Activated T-cell treated with anti-CD3 and anti-CD28 coated beads, Interleukin-2, amount 50 U/mL, for 72 hours (primary cell): Measurements from ENCODE around the gene RAP1A. TPM values are rescaled to one million over a fixed set of nuclear protein-coding genes. Genes with fewer than 3 reads are reported as not detected.
"Not testable (repeated sequence)": the region's sequence is repeated elsewhere in the genome, so short reads cannot be mapped to it uniquely, and the experiment has no call there.

Experiments used
- ATAC-seq, 2 donors: fragments of 150-1000 bp; cut with Tn5 transposase; replicated peaks in 1 of 2; 2 replicates each; pipeline ENCODE4 v1.10.0; 2021; ENCODE audit warnings: moderate library complexity in 2 of 2, mild to moderate bottlenecking in 1 of 2
- DNase-seq, 2 donors: peaks; one replicate each; pipeline ENCODE4 v3.0.0; 2021 to 2022; ENCODE audit warnings: mixed read lengths in 1 of 2
- H3K27ac Mint-ChIP-seq: one replicate; pipeline ENCODE4 v1.8.0; 2022; ENCODE audit warnings: mild to moderate bottlenecking, moderate library complexity, mixed read lengths
- H3K27me3 Mint-ChIP-seq: one replicate; pipeline ENCODE4 v1.8.0; 2022; ENCODE audit warnings: low read depth, mixed read lengths
- H3K36me3 Mint-ChIP-seq, 2 donors: one replicate each; pipeline ENCODE4 v1.8.0; 2022; ENCODE audit warnings: mixed read lengths in 2 of 2, mild to moderate bottlenecking in 1 of 2; ENCODE audit not compliant: insufficient read depth in 2 of 2
- H3K4me1 Mint-ChIP-seq: one replicate; pipeline ENCODE4 v1.8.0; 2022; ENCODE audit warnings: low read depth, mixed read lengths
- H3K4me3 Mint-ChIP-seq, 2 donors: one replicate each; pipeline ENCODE4 v1.8.0; 2022; ENCODE audit warnings: mild to moderate bottlenecking in 2 of 2, mixed read lengths in 2 of 2, moderate library complexity in 2 of 2
- H3K9me3 Mint-ChIP-seq, 2 donors: one replicate each; pipeline ENCODE4 v1.8.0; 2022; ENCODE audit warnings: mixed read lengths in 2 of 2
- total RNA-seq, 2 donors: library from RNA; stranded (reverse); gene quantifications; one replicate each; pipeline ENCODE4 v1.2.3, GENCODE V29; 2022

RAP1A gene
- total RNA-seq, 2 donors from 2014 or later = 216 TPM

DNA sequence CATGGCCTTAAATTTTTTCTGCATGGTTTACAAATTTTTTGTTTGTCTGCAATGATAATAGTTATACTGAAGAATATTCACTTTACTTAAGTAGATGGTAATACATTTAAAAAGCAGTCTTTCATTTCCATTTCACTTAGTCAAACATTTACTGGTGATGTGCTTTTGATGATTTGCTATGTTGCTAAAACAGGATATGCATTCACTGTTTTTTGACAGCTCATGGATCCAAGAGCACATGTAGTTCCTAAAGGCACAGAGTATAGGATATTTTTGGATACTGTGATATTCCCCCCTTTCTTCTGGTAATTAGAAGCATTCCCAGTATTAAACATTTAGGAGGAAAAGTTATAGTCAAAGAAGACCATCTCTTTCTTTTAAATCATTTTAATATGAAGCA, 45.9 kb downstream of the RAP1A start:
- Mint-ChIP-seq H3K4me1 (peaks cover 72% of the 10 kb centered on the region), H3K27ac (no peak overlapping the region)
- no peak for DNase-seq

DNA sequence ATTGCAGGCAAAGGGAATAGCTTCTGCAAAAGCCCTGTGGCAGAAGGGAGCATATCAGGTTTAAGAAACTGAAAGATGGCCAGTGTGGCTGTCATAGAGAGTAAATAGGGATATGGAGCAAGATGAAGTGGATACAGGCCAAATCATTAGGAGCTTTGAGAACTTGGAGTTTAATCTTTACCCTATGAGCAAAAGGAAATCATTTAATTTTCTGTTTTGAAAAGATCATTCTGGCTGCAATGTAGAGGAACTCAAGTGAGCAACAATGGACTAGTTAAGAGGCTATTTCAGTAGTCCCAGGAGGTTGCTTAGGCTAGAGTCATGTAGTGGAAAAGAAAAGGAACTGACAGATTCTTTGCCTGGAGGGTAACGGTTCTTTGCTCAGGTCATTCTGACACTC, 47.2 kb downstream of the RAP1A start:
- peak overlapping the region; percentile 83 for H3K27ac Mint-ChIP-seq
- no peak for DNase-seq
- no peak for ATAC-seq
- peaks cover 73% of the 10 kb centered on the region for H3K4me1 Mint-ChIP-seq
- H3K27me3 Mint-ChIP-seq = no peaks in the 10 kb centered on the region
- no peaks in the 10 kb centered on the region for H3K9me3 Mint-ChIP-seq
- peaks cover 4 to 15% of the 10 kb centered on the region in 2 donors for H3K36me3 Mint-ChIP-seq
- no peak overlapping the region for H3K4me3 Mint-ChIP-seq

More for the DNA sequence above, 45.9 kb downstream of the RAP1A start:
- H3K36me3 Mint-ChIP-seq = peaks cover 4 to 15% of the 10 kb centered on the region in 2 donors
- no peaks in the 10 kb centered on the region for H3K9me3 Mint-ChIP-seq
- H3K27me3 Mint-ChIP-seq = no peaks in the 10 kb centered on the region
- no peak for ATAC-seq
- H3K4me3 Mint-ChIP-seq = no peak overlapping the region

DNA sequence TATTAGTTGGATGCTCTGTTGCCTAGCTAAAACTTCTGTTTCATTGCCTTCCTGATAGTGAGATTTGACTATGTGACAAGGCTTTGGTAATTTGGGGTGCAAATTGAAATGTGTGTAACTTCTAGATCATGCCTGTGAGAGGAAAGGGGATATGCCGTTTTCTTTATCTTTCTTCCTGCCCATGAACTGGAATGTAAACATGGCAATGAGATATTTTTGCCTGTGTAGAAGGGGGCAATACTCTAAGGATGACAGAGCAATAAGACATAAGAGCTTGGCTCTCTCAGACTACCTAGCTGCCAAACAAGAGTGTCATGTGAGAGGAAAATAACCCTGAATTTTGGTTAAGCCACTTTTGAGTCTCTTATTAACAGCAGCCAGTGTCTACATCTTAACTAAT, 49.7 kb downstream of the RAP1A start:
- DNase-seq (no peak), ATAC-seq (no peak)
- H3K4me1 Mint-ChIP-seq = peaks cover 63% of the 10 kb centered on the region
- H3K27me3 Mint-ChIP-seq = no peaks in the 10 kb centered on the region
- no peaks in the 10 kb centered on the region for H3K9me3 Mint-ChIP-seq
- peak overlapping the region; percentile 86 for H3K27ac Mint-ChIP-seq
- peaks cover 7 to 21% of the 10 kb centered on the region in 2 donors for H3K36me3 Mint-ChIP-seq
- H3K4me3 Mint-ChIP-seq = no peak overlapping the region

DNA sequence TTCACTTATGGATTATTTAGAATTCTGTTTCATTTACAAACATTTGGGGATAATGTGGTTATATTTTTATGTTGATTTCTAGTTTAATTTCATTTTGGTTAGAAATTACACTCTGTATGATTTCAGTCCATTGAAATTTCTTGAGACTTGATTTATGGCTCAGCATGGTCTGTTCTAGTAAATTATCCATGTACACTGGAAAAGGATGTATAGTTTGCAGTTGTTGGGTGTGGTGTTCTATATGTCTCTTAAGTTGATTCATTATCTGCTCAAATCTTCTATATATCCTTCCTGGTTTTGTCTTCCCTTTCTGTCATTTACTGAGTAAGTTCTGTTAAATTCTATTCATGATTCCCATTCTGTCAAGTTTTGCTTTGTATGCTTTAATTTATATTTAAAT, 52.3 kb downstream of the RAP1A start:
- Mint-ChIP-seq H3K27ac (peak overlapping the region; percentile 24), H3K36me3 (peaks cover 16 to 35% of the 10 kb centered on the region in 2 donors), H3K27me3 (no peaks in the 10 kb centered on the region), H3K9me3 (peaks cover 5 to 6% of the 10 kb centered on the region in 2 donors), H3K4me1 (peaks cover 54% of the 10 kb centered on the region), H3K4me3 (no peak overlapping the region)
- ATAC-seq (no peak), DNase-seq (no peak)

DNA sequence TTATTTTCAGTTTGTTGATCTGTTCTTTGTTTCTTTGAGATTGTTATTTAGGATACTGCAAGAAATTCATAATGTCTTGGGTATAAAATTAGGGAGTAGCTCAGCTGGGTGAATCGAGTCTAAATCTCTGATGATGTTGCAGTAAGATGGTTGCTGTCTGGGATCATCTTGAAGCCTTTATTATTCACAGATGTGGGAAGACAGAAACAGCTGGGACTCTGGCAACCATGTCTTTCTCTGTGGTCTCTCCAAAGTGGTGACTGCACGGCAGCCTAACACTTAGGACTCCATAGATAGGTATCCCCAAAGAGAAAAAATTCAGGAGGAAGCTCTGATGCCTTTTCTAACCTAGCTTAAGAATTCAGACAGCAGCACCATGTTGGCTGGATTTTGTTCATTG, 52.7 kb downstream of the RAP1A start:
- DNase-seq (no peak), ATAC-seq (no peak)
- peaks cover 5 to 6% of the 10 kb centered on the region in 2 donors for H3K9me3 Mint-ChIP-seq
- H3K27me3 Mint-ChIP-seq = no peaks in the 10 kb centered on the region
- H3K4me3 Mint-ChIP-seq = no peak overlapping the region
- peaks cover 57% of the 10 kb centered on the region for H3K4me1 Mint-ChIP-seq
- H3K27ac Mint-ChIP-seq = peak overlapping the region; percentile 14
- H3K36me3 Mint-ChIP-seq = peaks cover 17 to 38% of the 10 kb centered on the region in 2 donors

DNA sequence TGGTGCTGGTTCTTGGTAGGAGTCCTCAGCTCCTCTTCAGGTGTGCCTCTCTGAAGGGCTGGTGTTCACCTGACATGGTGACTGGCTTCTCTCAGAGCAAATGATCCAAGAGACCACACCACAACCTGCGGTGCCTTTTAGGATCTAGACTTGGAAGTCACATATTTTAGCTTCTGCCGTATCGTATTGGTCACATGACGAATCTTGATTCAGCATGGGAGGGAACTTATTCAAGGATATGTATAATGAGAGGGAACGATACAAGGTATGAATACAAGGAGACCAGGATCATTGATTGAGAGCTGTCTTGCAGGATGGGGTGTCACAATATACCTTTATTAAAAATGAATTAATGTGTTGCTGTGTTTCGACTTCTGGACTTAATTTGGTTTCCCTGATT, 58.0 kb downstream of the RAP1A start:
- H3K9me3 Mint-ChIP-seq = peaks cover 18 to 19% of the 10 kb centered on the region in 2 donors
- H3K27me3 Mint-ChIP-seq = no peaks in the 10 kb centered on the region
- H3K4me3 Mint-ChIP-seq = no peak overlapping the region
- ATAC-seq = no peak
- peak overlapping the region; percentile 69 for H3K27ac Mint-ChIP-seq
- no peak for DNase-seq
- peaks cover 54% of the 10 kb centered on the region for H3K4me1 Mint-ChIP-seq
- H3K36me3 Mint-ChIP-seq = peaks cover 43 to 78% of the 10 kb centered on the region in 2 donors

DNA sequence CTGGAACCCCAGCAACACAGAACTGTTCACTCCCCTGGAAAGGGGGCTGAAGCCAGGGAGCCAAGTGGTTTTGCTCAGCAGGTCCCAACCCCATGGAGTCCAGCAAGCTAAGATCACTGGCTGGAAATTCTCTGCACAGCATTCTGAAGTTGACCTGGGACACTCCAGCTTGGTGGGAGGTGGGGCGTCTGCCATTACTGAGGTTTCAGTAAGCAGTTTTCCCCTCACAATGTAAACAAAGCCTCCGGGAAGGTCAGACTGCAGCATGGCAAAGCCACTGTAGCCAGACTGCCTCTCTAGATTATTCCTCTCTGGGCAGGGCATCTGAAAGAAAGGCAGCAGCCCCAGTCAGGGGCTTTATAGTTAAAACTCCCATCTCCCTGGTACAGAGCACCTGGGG, 60.0 kb downstream of the RAP1A start:
- Mint-ChIP-seq H3K27me3 (no peaks in the 10 kb centered on the region), H3K4me1 (peaks cover 54% of the 10 kb centered on the region), H3K9me3 (peaks cover 28 to 29% of the 10 kb centered on the region in 2 donors), H3K4me3 (no peak overlapping the region), H3K36me3 (peaks cover 51 to 89% of the 10 kb centered on the region in 2 donors), H3K27ac (no peak overlapping the region)
- no peak for ATAC-seq
- no peak for DNase-seq

DNA sequence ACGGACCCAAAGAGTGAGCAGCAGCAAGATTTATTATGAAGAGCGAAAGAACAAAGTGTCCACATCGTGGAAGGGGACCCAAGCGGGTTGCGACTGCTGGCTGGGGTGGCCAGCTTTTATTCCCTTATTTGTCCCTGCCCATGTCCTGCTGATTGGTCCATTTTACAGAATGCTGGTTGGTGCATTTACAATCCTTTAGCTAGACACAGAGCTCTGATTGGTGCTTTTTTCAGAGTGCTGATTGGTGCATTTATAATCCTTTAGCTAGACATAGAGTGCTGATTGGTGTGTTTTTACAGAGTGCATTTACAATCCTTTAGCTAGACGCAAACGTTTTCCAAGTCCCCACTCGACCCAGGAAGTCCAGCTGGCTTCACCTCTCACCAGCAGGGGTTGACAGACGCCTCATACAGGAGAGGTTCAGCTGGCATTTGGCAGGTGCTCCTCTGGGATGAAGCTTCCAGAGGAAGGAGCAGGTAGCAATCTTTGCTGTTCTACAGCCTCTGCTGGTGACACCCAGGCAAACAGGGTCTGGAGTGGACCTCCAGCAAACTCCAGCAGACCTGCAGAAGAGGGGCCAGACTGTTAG, 60.7 kb downstream of the RAP1A start:
- not testable (repeated sequence) for ATAC-seq, H3K27ac Mint-ChIP-seq, H3K27me3 Mint-ChIP-seq, DNase-seq, H3K4me3 Mint-ChIP-seq
- Mint-ChIP-seq H3K4me1 (peaks cover 54% of the 10 kb centered on the region), H3K9me3 (peaks cover 27 to 33% of the 10 kb centered on the region in 2 donors), H3K36me3 (peaks cover 52 to 92% of the 10 kb centered on the region in 2 donors)

DNA sequence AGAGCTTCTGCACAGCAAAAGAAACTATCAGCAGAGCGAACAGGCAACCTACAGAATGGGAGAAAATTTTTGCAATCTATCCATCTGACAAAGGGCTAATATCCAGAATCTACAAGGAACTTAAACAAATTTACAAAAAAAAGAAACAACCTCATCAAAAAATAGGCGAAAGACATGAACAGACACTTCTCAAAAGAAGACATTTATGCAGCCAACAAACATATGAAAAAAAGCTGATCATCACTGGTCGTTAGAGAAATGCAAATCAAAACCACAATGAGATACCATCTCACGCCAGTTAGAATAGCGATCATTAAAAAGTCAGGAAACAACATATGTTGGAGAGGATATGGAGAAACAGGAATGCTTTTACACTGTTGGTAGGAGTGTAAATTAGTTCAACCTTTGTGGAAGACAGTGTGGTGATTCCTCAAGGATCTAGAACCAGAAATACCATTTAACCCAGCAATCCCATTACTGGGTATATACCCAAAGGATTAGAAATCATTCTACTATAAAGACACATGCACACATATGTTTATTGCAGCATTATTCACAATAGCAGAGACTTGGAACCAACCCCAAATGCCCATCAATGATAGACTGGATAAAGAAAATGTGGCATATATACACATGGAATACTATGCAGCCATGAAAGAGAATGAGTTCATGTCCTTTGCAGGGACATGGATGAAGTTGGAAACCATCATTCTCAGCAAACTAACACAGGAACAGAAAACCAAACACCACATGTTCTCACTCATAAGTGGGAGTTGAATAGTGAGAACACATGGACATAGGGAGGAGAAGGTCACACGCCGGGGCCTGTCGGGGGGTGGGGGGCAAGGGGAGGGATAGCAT, 65.9 kb downstream of the RAP1A start:
- Mint-ChIP-seq H3K9me3 (peaks cover 24 to 28% of the 10 kb centered on the region in 2 donors), H3K27ac (peak overlapping the region; percentile 64), H3K4me1 (peaks cover 41% of the 10 kb centered on the region), H3K36me3 (peaks cover 27 to 65% of the 10 kb centered on the region in 2 donors)
- not testable (repeated sequence) for ATAC-seq, H3K27me3 Mint-ChIP-seq, DNase-seq, H3K4me3 Mint-ChIP-seq

DNA sequence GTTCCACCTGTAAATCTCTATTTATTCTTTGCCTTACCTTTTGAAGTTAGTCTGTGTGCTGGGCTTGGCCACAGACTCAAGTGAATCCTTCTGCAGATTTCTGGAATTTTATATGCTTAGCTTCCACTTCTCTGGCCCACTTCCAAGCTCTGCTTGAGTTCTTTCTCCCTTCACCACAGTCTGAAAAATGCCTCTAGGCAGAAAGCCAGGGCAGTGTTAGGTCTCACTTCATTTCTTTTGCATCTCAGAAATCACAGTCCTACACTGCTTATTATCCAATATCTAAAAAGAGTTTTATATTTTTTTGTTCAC, 70.7 kb downstream of the RAP1A start:
- Mint-ChIP-seq H3K4me3 (no peak overlapping the region), H3K27me3 (no peaks in the 10 kb centered on the region), H3K27ac (peak overlapping the region; percentile 76), H3K9me3 (peaks cover 2% of the 10 kb centered on the region in 2 donors), H3K4me1 (peaks cover 35% of the 10 kb centered on the region), H3K36me3 (peaks cover 8 to 43% of the 10 kb centered on the region in 2 donors)
- ATAC-seq (no peak), DNase-seq (no peak)

DNA sequence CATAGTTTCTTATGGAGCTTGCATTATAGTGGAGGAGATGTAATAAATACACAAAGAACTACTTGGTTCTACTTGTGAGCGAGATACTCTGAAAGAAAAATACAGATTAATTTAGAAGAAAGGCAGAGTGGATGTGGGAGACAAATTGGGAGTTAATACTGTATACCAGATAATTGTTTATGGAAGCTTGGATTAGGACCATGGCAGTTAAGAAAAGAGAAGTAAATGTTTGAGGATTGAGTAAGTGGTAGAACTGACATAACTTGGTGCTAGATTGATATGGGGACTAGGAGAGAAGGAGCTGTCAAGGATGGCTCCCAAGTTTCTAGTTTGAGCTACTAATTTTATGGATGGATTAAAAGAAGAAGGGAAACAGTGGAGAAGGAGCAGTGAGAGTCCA, 72.3 kb downstream of the RAP1A start:
- no peaks in the 10 kb centered on the region for H3K27me3 Mint-ChIP-seq
- H3K27ac Mint-ChIP-seq = peak overlapping the region; percentile 85
- no peaks in the 10 kb centered on the region for H3K9me3 Mint-ChIP-seq
- ATAC-seq = no peak
- H3K4me1 Mint-ChIP-seq = peaks cover 31% of the 10 kb centered on the region
- DNase-seq = no peak
- H3K4me3 Mint-ChIP-seq = no peak overlapping the region
- H3K36me3 Mint-ChIP-seq = peaks cover 10 to 44% of the 10 kb centered on the region in 2 donors

DNA sequence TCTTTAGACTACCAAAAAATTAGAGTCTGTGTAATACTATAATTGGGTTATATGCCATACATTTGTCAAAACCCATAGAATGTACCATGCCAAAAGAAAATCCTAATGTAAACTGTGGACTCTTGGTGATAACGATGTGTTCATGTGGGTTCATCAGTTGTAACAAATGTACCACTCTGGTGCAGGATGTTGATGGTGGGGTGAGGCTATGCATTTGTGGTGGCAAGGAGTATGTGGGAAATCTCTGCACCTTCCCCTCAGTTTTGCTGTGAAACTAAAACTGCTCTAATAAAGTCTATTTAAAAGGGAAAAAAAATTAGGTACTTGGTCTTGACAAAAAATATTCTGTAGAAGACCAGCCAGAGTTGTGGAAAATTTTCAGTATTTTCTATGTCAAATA, 76.2 kb downstream of the RAP1A start:
- H3K4me3 Mint-ChIP-seq = no peak overlapping the region
- no peaks in the 10 kb centered on the region for H3K27me3 Mint-ChIP-seq
- peak overlapping the region; percentile 67 for H3K27ac Mint-ChIP-seq
- DNase-seq (no peak), ATAC-seq (no peak)
- peaks cover 42% of the 10 kb centered on the region for H3K4me1 Mint-ChIP-seq
- H3K36me3 Mint-ChIP-seq = peaks cover 24 to 49% of the 10 kb centered on the region in 2 donors
- H3K9me3 Mint-ChIP-seq = no peaks in the 10 kb centered on the region

DNA sequence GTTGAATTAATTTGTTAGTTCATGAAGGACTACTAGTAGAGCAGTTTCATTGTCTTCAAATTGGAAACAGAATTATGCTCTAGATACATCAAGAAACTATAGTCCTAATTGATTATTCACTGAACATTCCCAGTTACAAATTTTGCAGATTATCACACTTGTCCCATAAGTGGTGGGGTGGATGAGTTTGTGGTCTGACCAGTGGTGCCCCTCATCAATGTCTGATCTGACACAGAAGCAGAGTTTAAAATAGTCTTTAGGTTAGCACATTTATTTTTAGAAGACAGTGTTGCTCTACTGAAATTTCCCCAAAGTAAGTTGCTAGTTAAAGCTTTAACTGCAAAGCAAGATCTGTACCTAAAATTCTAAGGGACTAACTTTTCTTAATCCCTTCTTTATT, 76.7 kb downstream of the RAP1A start:
- DNase-seq = no peak
- ATAC-seq = no peak
- H3K4me1 Mint-ChIP-seq = peaks cover 45% of the 10 kb centered on the region
- no peaks in the 10 kb centered on the region for H3K27me3 Mint-ChIP-seq
- peak overlapping the region; percentile 67 for H3K27ac Mint-ChIP-seq
- H3K36me3 Mint-ChIP-seq = peaks cover 29 to 54% of the 10 kb centered on the region in 2 donors
- H3K9me3 Mint-ChIP-seq = no peaks in the 10 kb centered on the region
- no peak overlapping the region for H3K4me3 Mint-ChIP-seq
